Measurements from ENCODE around the gene LAMTOR2. TPM values are rescaled to one million over a fixed set of nuclear protein-coding genes. Genes with fewer than 3 reads are reported as not detected.

Gene LAMTOR2
- total and polyA plus RNA-seq, 9 of the 15 experiments (the other 6 are each of a cell fraction or from before 2014, with no cell fraction given), result 39.0 to 161 (median 74.6) TPM

DNA sequence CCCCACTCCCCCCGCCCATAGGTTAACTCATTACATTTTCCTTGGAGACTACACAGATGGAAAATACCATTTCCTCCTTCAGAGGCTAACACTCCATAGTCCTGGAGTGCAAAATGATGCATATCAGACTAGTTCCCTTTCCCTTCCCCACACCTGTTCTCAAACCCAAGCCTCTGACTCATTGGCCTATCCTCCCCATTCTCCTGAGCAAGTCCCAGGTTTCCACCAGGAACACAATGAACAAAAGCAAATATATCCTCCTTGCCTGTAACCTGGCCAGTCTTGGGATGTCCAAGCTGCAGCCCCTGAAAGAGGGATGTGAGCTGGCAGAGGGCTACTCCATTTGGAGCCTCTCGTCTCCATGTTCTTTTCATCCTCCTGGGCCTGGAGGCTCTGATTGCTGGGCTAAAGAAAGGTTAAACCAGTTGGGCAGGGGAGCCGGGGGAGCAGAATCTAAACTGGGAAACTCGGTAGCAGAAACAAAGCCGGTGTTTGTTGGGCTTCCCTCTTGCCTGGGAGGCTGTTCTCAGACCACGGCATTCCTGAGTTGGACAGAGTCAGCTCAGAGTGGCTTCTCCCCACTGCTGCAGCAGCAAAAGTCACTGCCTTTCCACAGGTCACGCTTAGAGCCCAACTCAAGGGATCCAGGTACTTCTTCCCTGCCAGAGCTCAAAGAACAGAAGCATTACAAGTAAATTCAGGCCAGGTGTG lies 47.8 kb upstream of the LAMTOR2 start (continued):
- TF ChIP-seq, protein P1, sequence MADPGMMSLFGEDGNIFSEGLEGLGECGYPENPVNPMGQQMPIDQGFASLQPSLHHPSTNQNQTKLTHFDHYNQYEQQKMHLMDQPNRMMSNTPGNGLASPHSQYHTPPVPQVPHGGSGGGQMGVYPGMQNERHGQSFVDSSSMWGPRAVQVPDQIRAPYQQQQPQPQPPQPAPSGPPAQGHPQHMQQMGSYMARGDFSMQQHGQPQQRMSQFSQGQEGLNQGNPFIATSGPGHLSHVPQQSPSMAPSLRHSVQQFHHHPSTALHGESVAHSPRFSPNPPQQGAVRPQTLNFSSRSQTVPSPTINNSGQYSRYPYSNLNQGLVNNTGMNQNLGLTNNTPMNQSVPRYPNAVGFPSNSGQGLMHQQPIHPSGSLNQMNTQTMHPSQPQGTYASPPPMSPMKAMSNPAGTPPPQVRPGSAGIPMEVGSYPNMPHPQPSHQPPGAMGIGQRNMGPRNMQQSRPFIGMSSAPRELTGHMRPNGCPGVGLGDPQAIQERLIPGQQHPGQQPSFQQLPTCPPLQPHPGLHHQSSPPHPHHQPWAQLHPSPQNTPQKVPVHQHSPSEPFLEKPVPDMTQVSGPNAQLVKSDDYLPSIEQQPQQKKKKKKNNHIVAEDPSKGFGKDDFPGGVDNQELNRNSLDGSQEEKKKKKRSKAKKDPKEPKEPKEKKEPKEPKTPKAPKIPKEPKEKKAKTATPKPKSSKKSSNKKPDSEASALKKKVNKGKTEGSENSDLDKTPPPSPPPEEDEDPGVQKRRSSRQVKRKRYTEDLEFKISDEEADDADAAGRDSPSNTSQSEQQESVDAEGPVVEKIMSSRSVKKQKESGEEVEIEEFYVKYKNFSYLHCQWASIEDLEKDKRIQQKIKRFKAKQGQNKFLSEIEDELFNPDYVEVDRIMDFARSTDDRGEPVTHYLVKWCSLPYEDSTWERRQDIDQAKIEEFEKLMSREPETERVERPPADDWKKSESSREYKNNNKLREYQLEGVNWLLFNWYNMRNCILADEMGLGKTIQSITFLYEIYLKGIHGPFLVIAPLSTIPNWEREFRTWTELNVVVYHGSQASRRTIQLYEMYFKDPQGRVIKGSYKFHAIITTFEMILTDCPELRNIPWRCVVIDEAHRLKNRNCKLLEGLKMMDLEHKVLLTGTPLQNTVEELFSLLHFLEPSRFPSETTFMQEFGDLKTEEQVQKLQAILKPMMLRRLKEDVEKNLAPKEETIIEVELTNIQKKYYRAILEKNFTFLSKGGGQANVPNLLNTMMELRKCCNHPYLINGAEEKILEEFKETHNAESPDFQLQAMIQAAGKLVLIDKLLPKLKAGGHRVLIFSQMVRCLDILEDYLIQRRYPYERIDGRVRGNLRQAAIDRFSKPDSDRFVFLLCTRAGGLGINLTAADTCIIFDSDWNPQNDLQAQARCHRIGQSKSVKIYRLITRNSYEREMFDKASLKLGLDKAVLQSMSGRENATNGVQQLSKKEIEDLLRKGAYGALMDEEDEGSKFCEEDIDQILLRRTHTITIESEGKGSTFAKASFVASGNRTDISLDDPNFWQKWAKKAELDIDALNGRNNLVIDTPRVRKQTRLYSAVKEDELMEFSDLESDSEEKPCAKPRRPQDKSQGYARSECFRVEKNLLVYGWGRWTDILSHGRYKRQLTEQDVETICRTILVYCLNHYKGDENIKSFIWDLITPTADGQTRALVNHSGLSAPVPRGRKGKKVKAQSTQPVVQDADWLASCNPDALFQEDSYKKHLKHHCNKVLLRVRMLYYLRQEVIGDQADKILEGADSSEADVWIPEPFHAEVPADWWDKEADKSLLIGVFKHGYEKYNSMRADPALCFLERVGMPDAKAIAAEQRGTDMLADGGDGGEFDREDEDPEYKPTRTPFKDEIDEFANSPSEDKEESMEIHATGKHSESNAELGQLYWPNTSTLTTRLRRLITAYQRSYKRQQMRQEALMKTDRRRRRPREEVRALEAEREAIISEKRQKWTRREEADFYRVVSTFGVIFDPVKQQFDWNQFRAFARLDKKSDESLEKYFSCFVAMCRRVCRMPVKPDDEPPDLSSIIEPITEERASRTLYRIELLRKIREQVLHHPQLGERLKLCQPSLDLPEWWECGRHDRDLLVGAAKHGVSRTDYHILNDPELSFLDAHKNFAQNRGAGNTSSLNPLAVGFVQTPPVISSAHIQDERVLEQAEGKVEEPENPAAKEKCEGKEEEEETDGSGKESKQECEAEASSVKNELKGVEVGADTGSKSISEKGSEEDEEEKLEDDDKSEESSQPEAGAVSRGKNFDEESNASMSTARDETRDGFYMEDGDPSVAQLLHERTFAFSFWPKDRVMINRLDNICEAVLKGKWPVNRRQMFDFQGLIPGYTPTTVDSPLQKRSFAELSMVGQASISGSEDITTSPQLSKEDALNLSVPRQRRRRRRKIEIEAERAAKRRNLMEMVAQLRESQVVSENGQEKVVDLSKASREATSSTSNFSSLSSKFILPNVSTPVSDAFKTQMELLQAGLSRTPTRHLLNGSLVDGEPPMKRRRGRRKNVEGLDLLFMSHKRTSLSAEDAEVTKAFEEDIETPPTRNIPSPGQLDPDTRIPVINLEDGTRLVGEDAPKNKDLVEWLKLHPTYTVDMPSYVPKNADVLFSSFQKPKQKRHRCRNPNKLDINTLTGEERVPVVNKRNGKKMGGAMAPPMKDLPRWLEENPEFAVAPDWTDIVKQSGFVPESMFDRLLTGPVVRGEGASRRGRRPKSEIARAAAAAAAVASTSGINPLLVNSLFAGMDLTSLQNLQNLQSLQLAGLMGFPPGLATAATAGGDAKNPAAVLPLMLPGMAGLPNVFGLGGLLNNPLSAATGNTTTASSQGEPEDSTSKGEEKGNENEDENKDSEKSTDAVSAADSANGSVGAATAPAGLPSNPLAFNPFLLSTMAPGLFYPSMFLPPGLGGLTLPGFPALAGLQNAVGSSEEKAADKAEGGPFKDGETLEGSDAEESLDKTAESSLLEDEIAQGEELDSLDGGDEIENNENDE (IDR thresholded peaks at IDR 0.05; ENCODE audit: low read depth, low read length), result no peak
- TF ChIP-seq RERE (CRISPR knock-in tag; IDR thresholded peaks at IDR 0.05; ENCODE audit: borderline replicate concordance), result no peak
